WTC11 (cell line): ENCODE measurements around the gene NUDT8. TPM values are rescaled to one million over a fixed set of nuclear protein-coding genes. Genes with fewer than 3 reads are reported as not detected.
A peak's percentile ranks its signal among the peaks of the same experiment; 100 is the strongest.

Source experiments
- ATAC-seq: fragments of 200-7000 bp; cut with Tn5 transposase; 2 replicates; pipeline ENCODE4 v1.10.0; 2021; ENCODE audit warnings: mild to moderate bottlenecking, moderate library complexity
- CTCF ChIA-PET: fragments of 300-600 bp; sonication (Branson Sonifier 250); formaldehyde crosslinking; loops from one replicate; lab custom pipeline; 2021; ENCODE audit warnings: antibody characterized with exemption; lab: Charles Lee
- POLR2A ChIA-PET: fragments of 350-600 bp; sonication (Branson Sonifier 250); formaldehyde crosslinking; loops from one replicate; lab custom pipeline; 2021; ENCODE audit warnings: antibody characterized with exemption; lab: Charles Lee
- DNase-seq: peaks from one replicate; pipeline ENCODE4 v3.0.0; 2021; ENCODE audit warnings: low spot score
- H3K27ac Mint-ChIP-seq: 2 replicates; pipeline ENCODE4 v1.8.0; 2021; ENCODE audit warnings: mixed read lengths
- H3K27me3 Mint-ChIP-seq: 2 replicates; pipeline ENCODE4 v1.8.0; 2021; ENCODE audit warnings: low read depth, mild to moderate bottlenecking, moderate library complexity, mixed read lengths
- H3K36me3 Mint-ChIP-seq: 2 replicates; pipeline ENCODE4 v1.8.0; 2021; ENCODE audit warnings: mixed read lengths
- H3K4me1 Mint-ChIP-seq: 2 replicates; pipeline ENCODE4 v1.8.0; 2022; ENCODE audit warnings: mixed read lengths
- H3K4me3 Mint-ChIP-seq: 2 replicates; pipeline ENCODE4 v1.8.0; 2021; ENCODE audit warnings: mild to moderate bottlenecking, moderate library complexity, mixed read lengths
- H3K9me3 Mint-ChIP-seq: 2 replicates; pipeline ENCODE4 v1.8.0; 2021; ENCODE audit warnings: mixed read lengths
- ATF1 ChIP-seq: sonication (generic); formaldehyde crosslinking; IDR thresholded peaks from 2 replicates; pipeline ENCODE4 v1.8.1; 2023; ENCODE audit warnings: mild to moderate bottlenecking, moderate library complexity, missing genetic modification reagents
- ETV6 ChIP-seq: sonication (generic); formaldehyde crosslinking; IDR thresholded peaks from 2 replicates; pipeline ENCODE4 v1.8.1; 2022; ENCODE audit warnings: mild to moderate bottlenecking, missing genetic modification reagents
- GABPB1 ChIP-seq: sonication (generic); formaldehyde crosslinking; IDR thresholded peaks from 2 replicates; pipeline ENCODE4 v1.8.1; 2023; ENCODE audit warnings: mild to moderate bottlenecking, missing genetic modification reagents
- GRHL2 ChIP-seq: fragments of 250-450 bp; sonication (Bioruptor Pico); IDR thresholded peaks from 2 replicates; pipeline ENCODE4 v1.8.0; 2022; ENCODE audit warnings: mild to moderate bottlenecking, moderate library complexity; ENCODE audit not compliant: insufficient replicate concordance, severe bottlenecking
- GTF2I ChIP-seq: fragments of 250-450 bp; sonication (Bioruptor Pico); conservative IDR thresholded peaks from 2 replicates; pipeline ENCODE4 v1.4.0; 2021; ENCODE audit warnings: mild to moderate bottlenecking
- HMGXB4 ChIP-seq: sonication (generic); formaldehyde crosslinking; IDR thresholded peaks from 2 replicates; pipeline ENCODE4 v1.8.1; 2023; ENCODE audit warnings: mild to moderate bottlenecking, moderate library complexity, missing genetic modification reagents
- IRF2 ChIP-seq: sonication (generic); formaldehyde crosslinking; IDR thresholded peaks from 2 replicates; pipeline ENCODE4 v1.8.0; 2022; ENCODE audit warnings: low read depth, missing genetic modification reagents, borderline replicate concordance
- OVOL2 ChIP-seq: fragments of 250-450 bp; sonication (Bioruptor Pico); IDR thresholded peaks from 2 replicates; pipeline ENCODE4 v1.9.0; 2021; ENCODE audit warnings: mild to moderate bottlenecking, borderline replicate concordance
- PRRX2 ChIP-seq: fragments of 250-450 bp; sonication (Bioruptor Pico); IDR thresholded peaks from 2 replicates; pipeline ENCODE4 v1.8.0; 2021; ENCODE audit warnings: mild to moderate bottlenecking
- SMAD4 ChIP-seq: sonication (generic); formaldehyde crosslinking; IDR thresholded peaks from 2 replicates; pipeline ENCODE4 v1.8.0; 2022; ENCODE audit warnings: mild to moderate bottlenecking, missing genetic modification reagents
- TEAD4 ChIP-seq: sonication (generic); formaldehyde crosslinking; IDR thresholded peaks from 2 replicates; pipeline ENCODE4 v1.8.0; 2022; ENCODE audit warnings: mild to moderate bottlenecking, missing genetic modification reagents
- ZNF121 ChIP-seq: sonication (generic); formaldehyde crosslinking; IDR thresholded peaks from 2 replicates; pipeline ENCODE4 v1.8.0; 2023; ENCODE audit warnings: missing genetic modification reagents
- ZNF219 ChIP-seq: sonication (generic); formaldehyde crosslinking; IDR thresholded peaks from 2 replicates; pipeline ENCODE4 v1.8.0; 2023; ENCODE audit warnings: missing genetic modification reagents, mild to moderate bottlenecking, borderline replicate concordance
- ZNF317 ChIP-seq: sonication (generic); formaldehyde crosslinking; IDR thresholded peaks from 2 replicates; pipeline ENCODE4 v1.8.1; 2023; ENCODE audit warnings: low read depth, mild to moderate bottlenecking, moderate library complexity, missing genetic modification reagents, borderline replicate concordance
- ZNF396 ChIP-seq: fragments of 250-450 bp; sonication (Bioruptor Pico); IDR thresholded peaks from 2 replicates; pipeline ENCODE4 v1.8.0; 2021; ENCODE audit warnings: mild to moderate bottlenecking, moderate library complexity, borderline replicate concordance
- ZNF416 ChIP-seq: fragments of 250-450 bp; sonication (Bioruptor Pico); IDR thresholded peaks from 2 replicates; pipeline ENCODE4 v1.9.0; 2021; ENCODE audit warnings: mild to moderate bottlenecking, inconsistent platforms
- ZNF423 ChIP-seq: fragments of 250-450 bp; sonication (Bioruptor Pico); IDR thresholded peaks from 2 replicates; pipeline ENCODE4 v2.1.2; 2022; ENCODE audit warnings: mild to moderate bottlenecking, moderate library complexity
- ZNF425 ChIP-seq: fragments of 250-450 bp; sonication (Bioruptor Pico); conservative IDR thresholded peaks from 2 replicates; pipeline ENCODE4 v1.9.0; 2021; ENCODE audit warnings: mild to moderate bottlenecking
- ZSCAN18 ChIP-seq: fragments of 250-450 bp; sonication (Bioruptor Pico); IDR thresholded peaks from 2 replicates; pipeline ENCODE4 v2.1.2; 2022; ENCODE audit warnings: mild to moderate bottlenecking, moderate library complexity
- total RNA-seq: library from RNA; stranded (reverse); gene quantifications from 3 replicates; pipeline ENCODE4 v1.2.3, GENCODE V29; 2021
- TF ChIP-seq, protein P1 (sequence below): sonication (generic); formaldehyde crosslinking; IDR thresholded peaks from 2 replicates; pipeline ENCODE4 v1.8.0; 2022; ENCODE audit warnings: mild to moderate bottlenecking, missing genetic modification reagents
- TF ChIP-seq, protein P2 (sequence below): sonication (generic); formaldehyde crosslinking; IDR thresholded peaks from 2 replicates; pipeline ENCODE4 v1.8.1; 2022; ENCODE audit warnings: mild to moderate bottlenecking, missing genetic modification reagents, moderate library complexity, borderline replicate concordance
- TF ChIP-seq, protein P3 (sequence below): sonication (generic); formaldehyde crosslinking; IDR thresholded peaks from 2 replicates; pipeline ENCODE4 v1.8.0; 2023; ENCODE audit warnings: missing genetic modification reagents, mild to moderate bottlenecking, borderline replicate concordance

Gene NUDT8
- total RNA-seq, 1 experiment from 2014 or later = 8.3 TPM

GRCh38 chr11:67632175-67632981 lies 2.6 kb upstream of the NUDT8 start:
- Mint-ChIP-seq H3K27me3 (no peaks in the 10 kb centered on the region; the same call in 1 of the 2 replicates), H3K4me3 (no peak overlapping the region; the same call in 1 of the 2 replicates), H3K27ac (0 out of 2 replicates have a peak overlapping the region, but pooled peaks have one; percentile 6), H3K36me3 (peaks cover under 1% of the 10 kb centered on the region; the same call in 1 of the 2 replicates), H3K9me3 (no peaks in the 10 kb centered on the region), H3K4me1 (peaks cover 26% of the 10 kb centered on the region)
- ChIA-PET CTCF (interaction anchor here (1.1 to 5.3 kb wide), 4 partner anchors 13 to 81 kb away, joined by 3 to 200 read pairs (median 20); partner anchors contain the start of gene ACY3), POLR2A (no interaction called here)
- TF ChIP-seq GTF2I (0 out of 2 replicates have a peak, but pooled peaks have one; percentile 19), ZNF219 (CRISPR knock-in tag) (no peak), GABPB1 (CRISPR knock-in tag) (0 out of 2 replicates have a peak, but pooled peaks have one; percentile 12), OVOL2 (CRISPR knock-in tag) (no peak), ZNF121 (no peak)
- no peak for ATAC-seq
- DNase-seq = peak; percentile 9

GRCh38 chr11:67631853-67632174 lies 2.1 kb upstream of the NUDT8 start:
- DNase-seq (no peak), ATAC-seq (no peak)
- H3K27ac Mint-ChIP-seq = 0 out of 2 replicates have a peak overlapping the region, but pooled peaks have one; percentile 6
- peaks cover under 1% of the 10 kb centered on the region; the same call in 1 of the 2 replicates for H3K9me3 Mint-ChIP-seq
- TF ChIP-seq, protein P1, sequence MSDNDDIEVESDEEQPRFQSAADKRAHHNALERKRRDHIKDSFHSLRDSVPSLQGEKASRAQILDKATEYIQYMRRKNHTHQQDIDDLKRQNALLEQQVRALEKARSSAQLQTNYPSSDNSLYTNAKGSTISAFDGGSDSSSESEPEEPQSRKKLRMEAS = no peak
- TF ChIP-seq TEAD4 (CRISPR knock-in tag) = no peak
- TF ChIP-seq IRF2 = no peak
- no peak for TF ChIP-seq ZNF425 (CRISPR knock-in tag)
- no peak for TF ChIP-seq ETV6 (CRISPR knock-in tag)
- TF ChIP-seq GRHL2 (CRISPR knock-in tag) = no peak
- TF ChIP-seq, protein P2, sequence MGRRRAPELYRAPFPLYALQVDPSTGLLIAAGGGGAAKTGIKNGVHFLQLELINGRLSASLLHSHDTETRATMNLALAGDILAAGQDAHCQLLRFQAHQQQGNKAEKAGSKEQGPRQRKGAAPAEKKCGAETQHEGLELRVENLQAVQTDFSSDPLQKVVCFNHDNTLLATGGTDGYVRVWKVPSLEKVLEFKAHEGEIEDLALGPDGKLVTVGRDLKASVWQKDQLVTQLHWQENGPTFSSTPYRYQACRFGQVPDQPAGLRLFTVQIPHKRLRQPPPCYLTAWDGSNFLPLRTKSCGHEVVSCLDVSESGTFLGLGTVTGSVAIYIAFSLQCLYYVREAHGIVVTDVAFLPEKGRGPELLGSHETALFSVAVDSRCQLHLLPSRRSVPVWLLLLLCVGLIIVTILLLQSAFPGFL (CRISPR knock-in tag) = no peak
- no peak for TF ChIP-seq ZNF317 (CRISPR knock-in tag)
- TF ChIP-seq HMGXB4 = no peak
- TF ChIP-seq ZNF416 (CRISPR knock-in tag) = no peak
- no peak for TF ChIP-seq ZNF423 (CRISPR knock-in tag)
- TF ChIP-seq PRRX2 (CRISPR knock-in tag) = no peak
- TF ChIP-seq, protein P3, sequence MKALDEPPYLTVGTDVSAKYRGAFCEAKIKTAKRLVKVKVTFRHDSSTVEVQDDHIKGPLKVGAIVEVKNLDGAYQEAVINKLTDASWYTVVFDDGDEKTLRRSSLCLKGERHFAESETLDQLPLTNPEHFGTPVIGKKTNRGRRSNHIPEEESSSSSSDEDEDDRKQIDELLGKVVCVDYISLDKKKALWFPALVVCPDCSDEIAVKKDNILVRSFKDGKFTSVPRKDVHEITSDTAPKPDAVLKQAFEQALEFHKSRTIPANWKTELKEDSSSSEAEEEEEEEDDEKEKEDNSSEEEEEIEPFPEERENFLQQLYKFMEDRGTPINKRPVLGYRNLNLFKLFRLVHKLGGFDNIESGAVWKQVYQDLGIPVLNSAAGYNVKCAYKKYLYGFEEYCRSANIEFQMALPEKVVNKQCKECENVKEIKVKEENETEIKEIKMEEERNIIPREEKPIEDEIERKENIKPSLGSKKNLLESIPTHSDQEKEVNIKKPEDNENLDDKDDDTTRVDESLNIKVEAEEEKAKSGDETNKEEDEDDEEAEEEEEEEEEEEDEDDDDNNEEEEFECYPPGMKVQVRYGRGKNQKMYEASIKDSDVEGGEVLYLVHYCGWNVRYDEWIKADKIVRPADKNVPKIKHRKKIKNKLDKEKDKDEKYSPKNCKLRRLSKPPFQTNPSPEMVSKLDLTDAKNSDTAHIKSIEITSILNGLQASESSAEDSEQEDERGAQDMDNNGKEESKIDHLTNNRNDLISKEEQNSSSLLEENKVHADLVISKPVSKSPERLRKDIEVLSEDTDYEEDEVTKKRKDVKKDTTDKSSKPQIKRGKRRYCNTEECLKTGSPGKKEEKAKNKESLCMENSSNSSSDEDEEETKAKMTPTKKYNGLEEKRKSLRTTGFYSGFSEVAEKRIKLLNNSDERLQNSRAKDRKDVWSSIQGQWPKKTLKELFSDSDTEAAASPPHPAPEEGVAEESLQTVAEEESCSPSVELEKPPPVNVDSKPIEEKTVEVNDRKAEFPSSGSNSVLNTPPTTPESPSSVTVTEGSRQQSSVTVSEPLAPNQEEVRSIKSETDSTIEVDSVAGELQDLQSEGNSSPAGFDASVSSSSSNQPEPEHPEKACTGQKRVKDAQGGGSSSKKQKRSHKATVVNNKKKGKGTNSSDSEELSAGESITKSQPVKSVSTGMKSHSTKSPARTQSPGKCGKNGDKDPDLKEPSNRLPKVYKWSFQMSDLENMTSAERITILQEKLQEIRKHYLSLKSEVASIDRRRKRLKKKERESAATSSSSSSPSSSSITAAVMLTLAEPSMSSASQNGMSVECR (CRISPR knock-in tag) = no peak
- TF ChIP-seq ZNF396 (CRISPR knock-in tag) = no peak
- TF ChIP-seq ATF1 = no peak
- no peak for TF ChIP-seq SMAD4 (CRISPR knock-in tag)
- TF ChIP-seq OVOL2 (CRISPR knock-in tag) = no peak
- TF ChIP-seq ZSCAN18 (CRISPR knock-in tag) = no peak
- peak overlapping the region; percentile 7; the same call in 1 of the 2 replicates for H3K4me3 Mint-ChIP-seq
- H3K27me3 Mint-ChIP-seq = no peaks in the 10 kb centered on the region; the same call in 1 of the 2 replicates
- POLR2A ChIA-PET = no interaction called here
- peaks cover 28% of the 10 kb centered on the region for H3K4me1 Mint-ChIP-seq
- H3K36me3 Mint-ChIP-seq = peaks cover 6% of the 10 kb centered on the region
- CTCF ChIA-PET = interaction anchor here (1.1 to 5.3 kb wide), 8 partner anchors 11 to 82 kb away, joined by 3 to 200 read pairs (median 18); partner anchors contain the start of gene ACY3
